ENCODE measurements around the gene KCNH1.

DNA sequence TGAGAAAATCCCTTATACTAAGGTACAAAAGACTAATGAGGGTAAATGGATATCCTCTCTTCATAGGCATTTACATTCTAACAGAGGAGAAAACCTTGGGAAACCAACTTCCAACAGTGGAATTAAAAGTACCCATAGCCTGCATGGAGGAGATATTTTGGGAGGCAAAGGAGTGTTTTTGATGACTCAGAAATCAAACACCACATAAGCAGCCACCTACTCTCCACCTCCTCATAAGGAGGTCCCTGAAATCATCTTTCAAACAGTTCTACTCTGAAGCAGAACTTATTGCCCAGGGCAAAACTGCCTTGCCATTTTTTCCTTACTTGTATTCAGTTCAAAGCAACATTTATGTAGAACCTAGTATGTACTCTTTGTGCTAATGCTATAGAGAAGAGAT lies 211.3 kb downstream of the KCNH1 start:
- no peak for TF ChIP-seq MAZ (IDR thresholded peaks at IDR 0.05; ENCODE audit: borderline replicate concordance, low read depth, low read length)
- TF ChIP-seq RFX5 (IDR thresholded peaks at IDR 0.05), result no peak
- no peak for TF ChIP-seq CTCF (IDR thresholded peaks at IDR 0.05)
- no peak for TF ChIP-seq JUNB (IDR thresholded peaks at IDR 0.05)
- no peak for TF ChIP-seq POLR2AphosphoS2 (conservative IDR thresholded peaks at IDR 0.05; ENCODE audit: low read length)
- no peak for TF ChIP-seq CEBPB (IDR thresholded peaks at IDR 0.05)
- TF ChIP-seq HDAC2 (IDR thresholded peaks at IDR 0.05), result no peak
- TF ChIP-seq SREBF2 (IDR thresholded peaks at IDR 0.05), result no peak
- no peak for TF ChIP-seq RARB (CRISPR knock-in tag; IDR thresholded peaks at IDR 0.05)
- TF ChIP-seq, protein P1, sequence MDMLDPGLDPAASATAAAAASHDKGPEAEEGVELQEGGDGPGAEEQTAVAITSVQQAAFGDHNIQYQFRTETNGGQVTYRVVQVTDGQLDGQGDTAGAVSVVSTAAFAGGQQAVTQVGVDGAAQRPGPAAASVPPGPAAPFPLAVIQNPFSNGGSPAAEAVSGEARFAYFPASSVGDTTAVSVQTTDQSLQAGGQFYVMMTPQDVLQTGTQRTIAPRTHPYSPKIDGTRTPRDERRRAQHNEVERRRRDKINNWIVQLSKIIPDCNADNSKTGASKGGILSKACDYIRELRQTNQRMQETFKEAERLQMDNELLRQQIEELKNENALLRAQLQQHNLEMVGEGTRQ (IDR thresholded peaks at IDR 0.05), result no peak
- TF ChIP-seq EP300 (IDR thresholded peaks at IDR 0.05), result no peak

Measured in A549 (cell line).